Stomach (tissue), 9 donors: ENCODE measurements around the gene CARMIL1. TPM values are rescaled to one million over a fixed set of nuclear protein-coding genes. Genes with fewer than 3 reads are reported as not detected.

Experiments
- DNase-seq, 2 donors: peaks; one replicate each; pipeline versions ENCODE4 v3.0.0 to v3.0.0-alpha.2; 2013 to 2019
- H3K27ac ChIP-seq, 5 donors: fragments of 200-600 bp in 4 of 5; sonication (generic) in 4 of 5; one replicate each; pipeline ENCODE4 v1.5.1; 2013 to 2019; ENCODE audit warnings: mild to moderate bottlenecking in 1 of 5, moderate library complexity in 1 of 5
- H3K27me3 ChIP-seq, 3 donors: fragments of 200-600 bp; sonication (generic); one replicate each; pipeline ENCODE4 v1.5.1; 2017 to 2019; ENCODE audit warnings: mixed run types in 1 of 3
- H3K36me3 ChIP-seq, 4 donors: fragments of 200-600 bp; sonication (generic); 1 replicate in 3 of 4; 2 replicates in 1 of 4; pipeline ENCODE4 v1.5.1; 2016 to 2019
- H3K4me1 ChIP-seq, 4 donors: fragments of 200-600 bp; sonication (generic); one replicate each; pipeline ENCODE4 v1.5.1; 2016 to 2019
- H3K4me3 ChIP-seq, 4 donors: fragments of 200-600 bp; sonication (generic) in 3 of 4; one replicate each; pipeline ENCODE4 v1.5.1; 2016 to 2019; ENCODE audit warnings: mild to moderate bottlenecking in 1 of 4
- H3K9me3 ChIP-seq, 4 donors: fragments of 200-600 bp; sonication (generic); one replicate each; pipeline ENCODE4 v1.5.1; 2016 to 2019
- CTCF ChIP-seq, 7 experiments: fragments of 450-650 bp in 4 of 7; fragments of 200-600 bp in 3 of 7; sonication (generic) in 3 of 7; IDR thresholded peaks; one replicate each; pipeline ENCODE4 v1.5.1; 2016 to 2019; ENCODE audit warnings: antibody characterized with exemption in 7 of 7, control low read depth in 2 of 7, mild to moderate bottlenecking in 1 of 7
- EP300 ChIP-seq: sonication (generic); formaldehyde crosslinking; IDR thresholded peaks from one replicate; pipeline ENCODE4 v1.6.1; 2017; ENCODE audit warnings: antibody characterized with exemption
- POLR2A ChIP-seq, 4 donors: fragments of 450-650 bp; IDR thresholded peaks; one replicate each; pipeline ENCODE4 v1.6.1; 2016; ENCODE audit warnings: antibody characterized with exemption in 4 of 4, control low read depth in 2 of 4, mild to moderate bottlenecking in 1 of 4, moderate library complexity in 1 of 4
- POLR2AphosphoS5 ChIP-seq, 3 donors: sonication (generic); formaldehyde crosslinking; IDR thresholded peaks; one replicate each; pipeline ENCODE4 v1.6.1; 2016; ENCODE audit warnings: antibody characterized with exemption in 3 of 3
- WGBS, 5 donors: extraction: QIAGEN DNeasy Blood & Tissue Kit in 3 of 5; methylation state at CpG; one replicate each; pipeline versions ENCODE4 v1.1.5 to v1.1.7; 2013 to 2018; 5-methylcytosine and 5-hydroxymethylcytosine counted together
- intact Hi-C: fragments of 100-400 bp; cut with DNase I; formaldehyde crosslinking; loops from one replicate; pipeline ENCODE4 v1.15.1; 2023; ENCODE audit warnings: low total_unique reads
- polyA plus RNA-seq, 3 donors: library from polyadenylated mRNA; stranded (reverse); fragments of 200-250 nt; gene quantifications; one replicate each; pipeline ENCODE4 v1.2.3, GENCODE V29; 2013
- total RNA-seq, 5 donors: library from RNA; depleted of rRNA; stranded (reverse); fragments of >200 nt; gene quantifications; one replicate each; pipeline versions ENCODE4 v1.1.0 to v1.2.3, GENCODE V29; 2014 to 2016
- donor health status: healthy with polysubstance abuse.
- donor health status: Bipolar disorder and iron deficiency.
- donor health status: healthy.

Gene CARMIL1
- total and polyA plus RNA-seq, 8 donors = 10.5 to 42.7 (median 14.9) TPM

- no peak overlapping the region for H3K27ac ChIP-seq
- no peaks in the 10 kb centered on the region for H3K36me3 ChIP-seq
- 56 to 73% (median 59%) methylated on average over 2 of the region's 2 CpGs for WGBS, 5 donors
- H3K27me3 ChIP-seq = no peaks in the 10 kb centered on the region
- H3K4me3 ChIP-seq = no peak overlapping the region
- no peaks in the 10 kb centered on the region for H3K9me3 ChIP-seq
- DNase-seq = no peak
- intact Hi-C loops = no loop called here
- H3K4me1 ChIP-seq = no peaks in the 10 kb centered on the region
- TF ChIP-seq POLR2A (IDR thresholded peaks at IDR 0.05) (no peak), CTCF (IDR thresholded peaks at IDR 0.05) (no peak), EP300 (no peak), POLR2AphosphoS5 (IDR thresholded peaks at IDR 0.05) (no peak)
Observed at GRCh38 chr6:25263657-25264056, 15.5 kb upstream of the CARMIL1 start.

- H3K4me3 ChIP-seq = no peak overlapping the region
- no peaks in the 10 kb centered on the region for H3K9me3 ChIP-seq
- no peak overlapping the region for H3K27ac ChIP-seq
- no peaks in the 10 kb centered on the region for H3K36me3 ChIP-seq
- no peaks in the 10 kb centered on the region for H3K4me1 ChIP-seq
- H3K27me3 ChIP-seq = no peaks in the 10 kb centered on the region
- TF ChIP-seq CTCF (IDR thresholded peaks at IDR 0.05) = no peak
- TF ChIP-seq POLR2AphosphoS5 (IDR thresholded peaks at IDR 0.05) = no peak
- no peak for TF ChIP-seq EP300
- no peak for TF ChIP-seq POLR2A (IDR thresholded peaks at IDR 0.05)
- WGBS, 5 donors = 64 to 70% (median 67%) methylated on average over 5 of the region's 5 CpGs
- intact Hi-C loops = no loop called here
- peak in 1 of 2 donors; percentile 28 for DNase-seq
Observed at GRCh38 chr6:25266456-25267100, 12.6 kb upstream of the CARMIL1 start.

- Histone ChIP-seq H3K4me3 (no peak overlapping the region), H3K27me3 (no peaks in the 10 kb centered on the region), H3K27ac (no peak overlapping the region), H3K9me3 (no peaks in the 10 kb centered on the region), H3K4me1 (no peaks in the 10 kb centered on the region), H3K36me3 (no peaks in the 10 kb centered on the region)
- TF ChIP-seq POLR2AphosphoS5 (IDR thresholded peaks at IDR 0.05) = no peak
- no peak for TF ChIP-seq CTCF (IDR thresholded peaks at IDR 0.05)
- no peak for TF ChIP-seq EP300
- no peak for TF ChIP-seq POLR2A (IDR thresholded peaks at IDR 0.05)
- no peak for DNase-seq
- WGBS, 5 donors = 71 to 87% (median 76%) methylated on average over 3 of the region's 3 CpGs
- intact Hi-C loops = no loop called here
Observed at GRCh38 chr6:25267662-25268061, 11.5 kb upstream of the CARMIL1 start.

- Histone ChIP-seq H3K9me3 (no peaks in the 10 kb centered on the region), H3K27ac (no peak overlapping the region), H3K27me3 (no peaks in the 10 kb centered on the region), H3K4me3 (no peak overlapping the region), H3K4me1 (no peaks in the 10 kb centered on the region), H3K36me3 (no peaks in the 10 kb centered on the region)
- TF ChIP-seq POLR2AphosphoS5 (IDR thresholded peaks at IDR 0.05) (no peak), EP300 (no peak)
- intact Hi-C loops = loop anchor here (5.0 kb wide), 1 partner anchor 217 kb away; no protein-coding TSS in a partner anchor
- DNase-seq = no peak
Observed at GRCh38 chr6:25270559-25270958, 8.6 kb upstream of the CARMIL1 start.

- Histone ChIP-seq H3K27me3 (no peaks in the 10 kb centered on the region), H3K27ac (no peak overlapping the region), H3K4me1 (peaks cover 8 to 32% (median 21%) of the 10 kb centered on the region in 4 donors), H3K9me3 (no peaks in the 10 kb centered on the region), H3K4me3 (no peak overlapping the region), H3K36me3 (no peaks in the 10 kb centered on the region)
- no peak for TF ChIP-seq EP300
- TF ChIP-seq POLR2AphosphoS5 (IDR thresholded peaks at IDR 0.05) = no peak
- TF ChIP-seq POLR2A (IDR thresholded peaks at IDR 0.05) = no peak
- TF ChIP-seq CTCF (IDR thresholded peaks at IDR 0.05) = no peak
- DNase-seq = no peak
- intact Hi-C loops = no loop called here
- WGBS, 5 donors = 72 to 94% (median 92%) methylated on average over 1 of the region's 1 CpG
Observed at GRCh38 chr6:25275436-25275835, 3.7 kb upstream of the CARMIL1 start.
